ENCODE data around the gene TMEM190. TPM values are rescaled to one million over a fixed set of nuclear protein-coding genes. Genes with fewer than 3 reads are reported as not detected.

Gene TMEM190
- total and polyA plus RNA-seq, 10 donors: 0.20 TPM; not detected in 9

GRCh38 chr19:55387736-55388497, 11.3 kb downstream of the TMEM190 start:
- 87 to 93% (median 88%) methylated on average over 6 to 24 of the region's 24 CpGs for WGBS, 5 donors
- intact Hi-C loops (cut with DNase I; ENCODE audit: low total_unique reads): no loop called here
- Histone ChIP-seq H3K36me3 (peaks cover 4 to 63% (median 48%) of the 10 kb centered on the region in 6 donors), H3K27ac (peak overlapping the region in 2 of 8 donors; percentile 90 to 92), H3K4me3 (peak overlapping the region in 6 of 8 donors; percentile 74 to 95 (median 90)), H3K4me1 (peaks cover 42 to 75% (median 59%) of the 10 kb centered on the region in 6 donors), H3K27me3 (replicated peaks in 1 of 7) (no peaks in the 10 kb centered on the region), H3K9me3 (no peaks in the 10 kb centered on the region)
- TF ChIP-seq CTCF (IDR thresholded peaks at IDR 0.05 in 8 of 11, conservative IDR thresholded peaks at IDR 0.05 in 3 of 11): no peak
- TF ChIP-seq POLR2AphosphoS5 (IDR thresholded peaks at IDR 0.05): peak in 2 of 3 donors; percentile 39 to 46
- no peak for TF ChIP-seq POLR2A (IDR thresholded peaks at IDR 0.05)
- DNase-seq: no peak

- H3K4me1 ChIP-seq: peaks cover 32 to 63% (median 48%) of the 10 kb centered on the region in 6 donors
- H3K27ac ChIP-seq: peak overlapping the region in 1 of 8 donors; percentile 36
- H3K9me3 ChIP-seq: no peaks in the 10 kb centered on the region
- WGBS, 5 donors: 80 to 89% (median 85%) methylated on average over 20 to 21 of the region's 21 CpGs
- intact Hi-C loops (cut with DNase I; ENCODE audit: low total_unique reads): no loop called here
- DNase-seq: no peak
- H3K36me3 ChIP-seq: peaks cover 4 to 64% (median 48%) of the 10 kb centered on the region in 6 donors
- H3K4me3 ChIP-seq: no peak overlapping the region
- TF ChIP-seq POLR2AphosphoS5 (IDR thresholded peaks at IDR 0.05): peak in 2 of 3 donors; percentile 51 to 63
- TF ChIP-seq POLR2A (IDR thresholded peaks at IDR 0.05): no peak
- no peak for TF ChIP-seq CTCF (IDR thresholded peaks at IDR 0.05 in 8 of 11, conservative IDR thresholded peaks at IDR 0.05 in 3 of 11)
- H3K27me3 ChIP-seq (replicated peaks in 1 of 7): no peaks in the 10 kb centered on the region
These were observed 13.0 kb downstream of the TMEM190 start for GRCh38 chr19:55389386-55390317.

- no peak for DNase-seq
- H3K36me3 ChIP-seq: peaks cover 4 to 64% (median 48%) of the 10 kb centered on the region in 6 donors
- no peaks in the 10 kb centered on the region for H3K27me3 ChIP-seq (replicated peaks in 1 of 7)
- H3K27ac ChIP-seq: no peak overlapping the region
- peaks cover 28 to 57% (median 42%) of the 10 kb centered on the region in 6 donors for H3K4me1 ChIP-seq
- H3K4me3 ChIP-seq: no peak overlapping the region
- no peaks in the 10 kb centered on the region for H3K9me3 ChIP-seq
- intact Hi-C loops (cut with DNase I; ENCODE audit: low total_unique reads): no loop called here
- TF ChIP-seq CTCF (IDR thresholded peaks at IDR 0.05 in 8 of 11, conservative IDR thresholded peaks at IDR 0.05 in 3 of 11): no peak
- TF ChIP-seq POLR2AphosphoS5 (IDR thresholded peaks at IDR 0.05): peak; percentile 29 to 70 (median 34)
- no peak for TF ChIP-seq POLR2A (IDR thresholded peaks at IDR 0.05)
- 74 to 86% (median 78%) methylated on average over 7 of the region's 7 CpGs for WGBS, 5 donors
These were observed 13.8 kb downstream of the TMEM190 start for GRCh38 chr19:55390461-55390880.
